ACC112 (cell line): ENCODE data around the gene GMEB2.

Experiments used
- H2AFZ ChIP-seq: fragments of 200-600 bp; sonication (generic); one replicate; pipeline ENCODE4 v1.6.0; 2017; ENCODE audit warnings: antibody characterized with exemption, low read length; ENCODE audit not compliant: unreplicated experiment
- H3K27ac ChIP-seq: fragments of 200-600 bp; sonication (generic); 2 replicates; pipeline ENCODE4 v1.5.1; 2014; ENCODE audit warnings: low read depth, mild to moderate bottlenecking, antibody characterized with exemption, low read length, moderate library complexity
- H3K27me3 ChIP-seq: fragments of 200-600 bp; sonication (generic); 2 replicates; pipeline ENCODE4 v1.6.1; 2014; ENCODE audit warnings: mild to moderate bottlenecking, antibody characterized with exemption, low read length, moderate library complexity, mixed read lengths; ENCODE audit not compliant: insufficient read depth
- H3K36me3 ChIP-seq: fragments of 200-600 bp; sonication (generic); 2 replicates; pipeline ENCODE4 v1.6.1; 2016; ENCODE audit warnings: mild to moderate bottlenecking, antibody characterized with exemption, low read length, moderate library complexity, mixed read lengths; ENCODE audit not compliant: insufficient read depth
- H3K4me1 ChIP-seq: fragments of 200-600 bp; sonication (generic); one replicate; pipeline ENCODE4 v1.6.1; 2016; ENCODE audit warnings: low read length, mixed read lengths; ENCODE audit not compliant: insufficient read depth, unreplicated experiment, control insufficient read depth
- H3K4me3 ChIP-seq: fragments of 200-600 bp; sonication (generic); 2 replicates; pipeline ENCODE4 v1.5.1; 2014; ENCODE audit warnings: mild to moderate bottlenecking, low read depth, low read length
- H3K79me2 ChIP-seq: fragments of 200-600 bp; sonication (generic); one replicate; pipeline ENCODE4 v1.6.0; 2016; ENCODE audit warnings: low read length; ENCODE audit not compliant: control insufficient read depth, unreplicated experiment, insufficient read depth

Gene GMEB2

GRCh38 chr20:63545814-63546213 is 81.1 kb downstream of the GMEB2 start:
- Histone ChIP-seq H3K36me3 (no peaks in the 10 kb centered on the region), H3K79me2 (no peaks in the 10 kb centered on the region), H2AFZ (no peak overlapping the region), H3K27me3 (no peaks in the 10 kb centered on the region), H3K27ac (no peak overlapping the region), H3K4me3 (no peak overlapping the region), H3K4me1 (no peaks in the 10 kb centered on the region)

GRCh38 chr20:63544958-63545516 is 81.9 kb downstream of the GMEB2 start:
- no peaks in the 10 kb centered on the region for H3K36me3 ChIP-seq
- no peaks in the 10 kb centered on the region for H3K4me1 ChIP-seq
- H3K27me3 ChIP-seq = no peaks in the 10 kb centered on the region
- no peak overlapping the region for H2AFZ ChIP-seq
- no peaks in the 10 kb centered on the region for H3K79me2 ChIP-seq
- no peak overlapping the region for H3K4me3 ChIP-seq
- no peak overlapping the region for H3K27ac ChIP-seq

- no peaks in the 10 kb centered on the region for H3K79me2 ChIP-seq
Measured at GRCh38 chr20:63544241-63544957, 82.5 kb downstream of the GMEB2 start.

DNA sequence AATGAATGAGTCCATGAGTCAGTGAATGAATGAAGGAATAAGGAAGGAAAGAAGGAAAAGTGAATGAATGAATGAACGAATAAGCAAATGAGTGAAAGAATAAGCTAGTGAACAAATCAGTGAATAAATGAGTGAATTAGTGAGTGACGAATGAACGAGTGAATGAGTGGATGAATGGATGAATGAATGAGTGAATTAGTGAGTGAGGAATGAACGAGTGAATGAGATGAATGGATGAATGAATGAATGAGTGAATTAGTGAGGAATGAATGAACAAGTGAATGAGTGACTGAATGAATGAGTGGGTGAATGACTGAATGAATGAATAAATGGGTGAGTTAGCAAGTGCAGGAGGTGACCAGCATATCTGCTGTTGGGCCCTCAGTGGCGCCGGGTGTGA is 83.2 kb downstream of the GMEB2 start:
- Histone ChIP-seq H3K27me3 (no peaks in the 10 kb centered on the region), H3K27ac (no peak overlapping the region), H3K36me3 (no peaks in the 10 kb centered on the region), H3K4me3 (no peak overlapping the region), H3K4me1 (no peaks in the 10 kb centered on the region), H3K79me2 (no peaks in the 10 kb centered on the region), H2AFZ (no peak overlapping the region)

More at GRCh38 chr20:63544241-63544957, 82.5 kb downstream of the GMEB2 start:
- Histone ChIP-seq H3K4me3 (no peak overlapping the region), H3K36me3 (no peaks in the 10 kb centered on the region), H3K27me3 (no peaks in the 10 kb centered on the region), H3K4me1 (no peaks in the 10 kb centered on the region), H2AFZ (no peak overlapping the region), H3K27ac (no peak overlapping the region)

GRCh38 chr20:63543131-63543530 is 83.8 kb downstream of the GMEB2 start:
- Histone ChIP-seq H3K4me1 (no peaks in the 10 kb centered on the region), H3K36me3 (no peaks in the 10 kb centered on the region), H3K79me2 (no peaks in the 10 kb centered on the region), H2AFZ (no peak overlapping the region), H3K27me3 (no peaks in the 10 kb centered on the region), H3K4me3 (no peak overlapping the region), H3K27ac (no peak overlapping the region)

DNA sequence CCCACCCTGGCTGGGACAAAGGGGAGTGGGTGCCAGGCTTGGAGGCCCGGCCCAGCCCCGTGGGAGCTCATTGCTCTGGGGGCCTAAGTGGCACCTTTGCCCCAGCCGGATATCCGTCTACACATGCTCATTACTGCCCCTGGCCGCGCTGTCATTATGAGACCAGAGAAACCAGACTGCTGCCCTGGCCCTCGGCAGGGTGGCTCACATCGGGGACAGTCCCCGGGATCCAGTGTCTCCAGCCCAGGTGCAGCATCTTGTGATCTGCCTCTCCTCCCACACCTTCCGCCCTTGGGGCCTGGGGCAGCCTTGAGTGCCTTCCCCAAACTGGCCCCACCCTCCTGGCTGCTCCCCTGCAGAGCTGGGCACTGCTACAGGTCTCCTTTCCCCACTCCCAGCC is 84.2 kb downstream of the GMEB2 start:
- Histone ChIP-seq H3K4me1 (no peaks in the 10 kb centered on the region), H3K27ac (no peak overlapping the region)

DNA sequence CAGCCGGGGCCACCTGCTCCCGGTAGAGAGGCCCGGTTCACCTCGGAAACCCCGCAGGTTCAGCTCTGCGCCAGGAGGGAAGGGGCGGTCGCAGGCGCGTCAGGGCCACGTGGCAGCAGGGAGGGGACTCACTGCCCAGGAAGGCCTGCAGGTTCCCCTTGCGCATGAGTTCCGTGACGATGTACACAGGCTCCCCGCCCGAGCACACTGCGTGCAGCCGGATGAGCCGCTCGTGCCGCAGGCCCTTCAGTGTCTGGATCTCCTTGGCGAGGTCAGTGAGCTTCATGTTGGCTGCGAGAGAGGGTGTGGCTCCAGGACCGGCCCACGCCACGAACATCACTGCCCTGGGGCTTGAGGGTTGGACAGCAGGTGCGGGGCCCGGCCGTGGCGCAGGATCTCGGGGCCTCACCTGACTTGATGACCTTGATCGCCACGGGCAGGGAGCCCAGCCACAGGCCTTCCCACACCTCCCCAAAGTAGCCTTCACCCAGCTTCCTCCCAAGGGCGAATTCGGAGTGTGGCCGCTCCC is 84.8 kb downstream of the GMEB2 start:
- no peak overlapping the region for H3K27ac ChIP-seq
- no peaks in the 10 kb centered on the region for H3K36me3 ChIP-seq
- no peak overlapping the region for H3K4me3 ChIP-seq
- H2AFZ ChIP-seq = no peak overlapping the region
- H3K79me2 ChIP-seq = no peaks in the 10 kb centered on the region
- H3K4me1 ChIP-seq = peaks cover 4% of the 10 kb centered on the region
- no peaks in the 10 kb centered on the region for H3K27me3 ChIP-seq

More for the DNA sequence above, 84.2 kb downstream of the GMEB2 start:
- no peaks in the 10 kb centered on the region for H3K36me3 ChIP-seq
- no peaks in the 10 kb centered on the region for H3K27me3 ChIP-seq
- H2AFZ ChIP-seq = no peak overlapping the region
- H3K4me3 ChIP-seq = no peak overlapping the region
- H3K79me2 ChIP-seq = no peaks in the 10 kb centered on the region

- no peak overlapping the region for H3K27ac ChIP-seq
- no peaks in the 10 kb centered on the region for H3K36me3 ChIP-seq
- H3K27me3 ChIP-seq = no peaks in the 10 kb centered on the region
- peaks cover 12% of the 10 kb centered on the region for H3K4me1 ChIP-seq
- no peak overlapping the region for H2AFZ ChIP-seq
- no peaks in the 10 kb centered on the region for H3K79me2 ChIP-seq
- H3K4me3 ChIP-seq = no peak overlapping the region
Measured at GRCh38 chr20:63541371-63541770, 85.5 kb downstream of the GMEB2 start.

DNA sequence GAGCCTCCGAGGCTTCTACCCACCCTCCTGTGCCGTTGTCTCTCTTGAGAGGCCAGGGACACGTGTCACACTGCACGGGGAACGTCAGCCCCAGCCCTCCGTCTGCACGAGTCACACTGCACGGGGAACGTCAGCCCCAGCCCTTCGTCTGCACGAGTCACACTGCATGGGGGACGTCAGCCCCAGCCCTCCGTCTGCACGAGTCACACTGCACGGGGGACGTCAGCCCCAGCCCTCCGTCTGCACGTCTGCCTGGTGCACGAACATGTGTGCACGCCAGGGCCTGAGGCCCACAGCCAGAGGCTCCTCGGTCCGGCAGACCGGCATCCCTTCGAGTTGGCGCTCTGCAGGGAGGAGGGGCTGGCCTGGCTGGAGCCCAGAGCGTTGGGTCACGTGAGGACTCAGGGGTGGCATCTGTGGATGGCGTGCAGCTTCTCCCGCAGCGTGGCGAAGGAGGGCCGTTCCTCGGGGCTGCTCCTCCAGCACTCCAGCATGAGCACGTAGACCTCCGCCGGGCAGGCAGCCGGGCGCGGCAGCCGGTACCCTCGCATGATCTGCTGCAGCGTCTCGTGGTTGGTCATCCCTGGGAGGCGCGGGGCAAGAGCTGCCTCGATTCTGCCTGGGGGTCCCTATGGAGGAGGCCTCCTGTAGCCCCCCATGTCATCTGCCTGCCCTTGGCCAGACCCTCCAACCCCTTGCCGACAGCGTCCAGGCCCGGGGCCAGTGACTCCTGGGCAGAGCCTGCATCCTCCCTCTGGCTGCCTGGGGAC is 86.3 kb downstream of the GMEB2 start:
- Histone ChIP-seq H3K36me3 (no peaks in the 10 kb centered on the region), H3K4me3 (no peak overlapping the region), H3K79me2 (no peaks in the 10 kb centered on the region), H2AFZ (no peak overlapping the region), H3K27me3 (no peaks in the 10 kb centered on the region), H3K4me1 (peaks cover 15% of the 10 kb centered on the region), H3K27ac (no peak overlapping the region)

GRCh38 chr20:63539441-63540370 is 87.2 kb downstream of the GMEB2 start:
- no peaks in the 10 kb centered on the region; the same call in 1 of the 2 replicates for H3K27me3 ChIP-seq
- no peak overlapping the region for H2AFZ ChIP-seq
- no peaks in the 10 kb centered on the region for H3K36me3 ChIP-seq
- no peak overlapping the region for H3K4me3 ChIP-seq
- no peak overlapping the region for H3K27ac ChIP-seq
- H3K79me2 ChIP-seq = no peaks in the 10 kb centered on the region
- peaks cover 15% of the 10 kb centered on the region for H3K4me1 ChIP-seq
